GM12801 (cell line): ENCODE measurements around the gene CALY.

ENCODE experiments used
- CTCF ChIP-seq: IDR thresholded peaks from one replicate; pipeline ENCODE4 v1.5.1; 2011; ENCODE audit warnings: control low read depth; ENCODE audit not compliant: insufficient read length; ENCODE audit errors: extremely low read depth

Gene CALY

GRCh38 chr10:133299738-133300137 is 37.0 kb downstream of the CALY start:
- TF ChIP-seq CTCF, result no peak

GRCh38 chr10:133299224-133299623 is 37.5 kb downstream of the CALY start:
- TF ChIP-seq CTCF, result no peak

- no peak for TF ChIP-seq CTCF
Measured at GRCh38 chr10:133298466-133298865, 38.2 kb downstream of the CALY start.

DNA sequence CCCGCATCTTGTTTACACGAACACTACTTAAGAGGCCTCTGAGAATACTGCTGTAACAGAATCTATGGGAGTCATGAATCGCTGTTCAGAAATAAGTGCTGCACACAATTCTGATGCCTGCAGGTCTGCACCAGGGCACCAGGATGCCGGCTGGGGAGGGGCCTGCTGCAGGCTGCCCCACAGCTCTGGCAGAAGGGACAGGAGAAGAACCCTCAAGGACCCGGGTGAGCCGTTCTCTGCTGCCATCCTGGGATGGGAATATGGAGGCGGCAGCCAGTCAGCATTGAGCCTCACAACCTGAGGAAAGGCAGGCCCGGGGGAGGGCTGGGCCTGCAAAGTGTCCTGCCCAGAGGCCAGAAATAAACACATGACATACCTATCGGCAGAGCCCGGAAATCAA is 39.2 kb downstream of the CALY start:
- no peak for TF ChIP-seq CTCF

DNA sequence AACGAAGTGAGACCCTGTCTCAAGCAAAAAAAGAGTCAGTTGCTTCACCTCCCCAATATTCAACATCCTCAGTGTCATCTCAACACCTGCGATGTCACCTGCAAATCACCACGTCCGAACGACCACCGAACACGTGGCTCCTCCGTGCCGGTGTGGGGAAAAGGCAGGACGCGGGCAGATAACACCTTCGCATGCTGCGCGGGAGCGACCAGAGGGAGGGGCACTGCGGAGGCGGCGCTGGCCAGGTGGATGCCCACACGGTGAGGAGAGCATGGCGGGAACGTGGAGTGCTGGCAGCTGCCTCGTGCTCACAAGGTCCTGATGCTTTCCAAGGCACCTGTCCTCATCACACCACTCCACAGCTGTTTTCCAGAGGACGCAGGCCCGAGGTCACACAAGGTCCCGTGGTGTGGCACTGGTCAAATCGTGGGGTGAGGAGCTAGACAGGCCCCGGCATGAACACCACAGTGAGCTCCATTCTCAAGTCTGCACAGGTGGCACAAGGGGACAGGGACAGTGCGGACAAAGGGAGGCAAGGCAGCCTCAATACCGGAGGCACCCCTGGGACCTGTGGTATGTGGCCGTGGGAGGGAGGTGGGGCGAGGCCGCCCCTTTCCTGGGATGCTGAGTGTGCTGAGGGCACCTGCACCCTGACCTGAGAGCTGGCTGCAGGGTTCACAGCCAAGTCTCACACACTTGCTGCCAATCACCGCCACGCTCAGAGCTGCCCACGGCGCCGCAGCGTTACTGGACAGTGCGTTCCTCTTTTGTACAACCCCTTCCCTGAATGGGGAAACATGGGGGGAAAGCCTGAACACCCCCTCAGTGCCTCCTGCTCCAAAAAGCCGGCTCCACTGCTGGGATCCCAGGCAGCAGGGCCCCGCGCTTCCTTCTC is 41.0 kb downstream of the CALY start:
- TF ChIP-seq CTCF, result no peak

GRCh38 chr10:133294189-133294588 is 42.5 kb downstream of the CALY start:
- TF ChIP-seq CTCF, result no peak

GRCh38 chr10:133293810-133294119 is 42.9 kb downstream of the CALY start:
- no peak for TF ChIP-seq CTCF
